ENCODE measurements around the gene SCNN1A. TPM values are rescaled to one million over a fixed set of nuclear protein-coding genes. Genes with fewer than 3 reads are reported as not detected.

Gene SCNN1A
- 7.7 and 12.3 TPM in 2 replicates for total RNA-seq

DNA sequence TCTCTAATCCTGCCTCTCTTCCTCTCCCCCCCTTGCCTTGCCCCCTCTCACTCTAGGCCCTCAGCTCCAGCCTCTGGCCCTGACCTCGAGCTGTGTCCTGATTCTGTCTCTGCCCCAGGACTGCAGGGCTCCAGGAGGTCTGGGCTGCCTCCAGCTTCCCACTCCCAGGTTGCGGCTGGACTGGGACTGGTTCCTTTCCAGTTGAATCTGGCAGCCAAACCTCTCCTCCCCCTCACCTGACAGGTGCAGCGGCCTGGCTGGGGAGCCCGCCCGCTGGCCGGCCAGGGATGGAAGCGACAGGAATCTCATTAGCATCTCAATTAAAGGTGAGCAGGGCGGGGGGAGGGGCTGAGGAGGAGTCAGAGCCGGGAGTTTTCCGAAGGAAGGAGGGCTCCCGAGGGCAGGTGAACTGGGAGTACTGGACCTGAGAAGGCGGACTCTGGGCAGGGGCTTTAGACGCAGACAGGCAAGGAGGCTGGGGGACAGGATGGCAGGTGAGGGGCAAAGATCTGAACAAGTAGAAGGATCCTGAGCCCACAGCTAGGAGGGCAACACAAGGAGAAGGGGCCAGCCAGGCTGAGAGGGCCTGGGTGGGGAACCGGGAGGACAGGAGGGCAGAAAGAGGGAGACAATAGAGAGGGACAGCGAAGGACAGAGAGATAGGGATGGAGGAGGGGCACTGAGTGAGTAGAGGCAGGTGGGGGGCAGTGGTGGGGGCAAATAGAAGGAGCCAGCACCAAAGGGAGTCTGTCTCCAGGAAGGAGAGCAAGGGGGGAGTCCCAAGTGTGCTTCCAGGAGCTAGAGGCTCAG is at the start of gene SCNN1A:
Gene SCNN1A (minus strand): TSS at position 295 of the 810 bp plus-strand sequence. CDS start 780 bp downstream, outside the sequence.

DNA sequence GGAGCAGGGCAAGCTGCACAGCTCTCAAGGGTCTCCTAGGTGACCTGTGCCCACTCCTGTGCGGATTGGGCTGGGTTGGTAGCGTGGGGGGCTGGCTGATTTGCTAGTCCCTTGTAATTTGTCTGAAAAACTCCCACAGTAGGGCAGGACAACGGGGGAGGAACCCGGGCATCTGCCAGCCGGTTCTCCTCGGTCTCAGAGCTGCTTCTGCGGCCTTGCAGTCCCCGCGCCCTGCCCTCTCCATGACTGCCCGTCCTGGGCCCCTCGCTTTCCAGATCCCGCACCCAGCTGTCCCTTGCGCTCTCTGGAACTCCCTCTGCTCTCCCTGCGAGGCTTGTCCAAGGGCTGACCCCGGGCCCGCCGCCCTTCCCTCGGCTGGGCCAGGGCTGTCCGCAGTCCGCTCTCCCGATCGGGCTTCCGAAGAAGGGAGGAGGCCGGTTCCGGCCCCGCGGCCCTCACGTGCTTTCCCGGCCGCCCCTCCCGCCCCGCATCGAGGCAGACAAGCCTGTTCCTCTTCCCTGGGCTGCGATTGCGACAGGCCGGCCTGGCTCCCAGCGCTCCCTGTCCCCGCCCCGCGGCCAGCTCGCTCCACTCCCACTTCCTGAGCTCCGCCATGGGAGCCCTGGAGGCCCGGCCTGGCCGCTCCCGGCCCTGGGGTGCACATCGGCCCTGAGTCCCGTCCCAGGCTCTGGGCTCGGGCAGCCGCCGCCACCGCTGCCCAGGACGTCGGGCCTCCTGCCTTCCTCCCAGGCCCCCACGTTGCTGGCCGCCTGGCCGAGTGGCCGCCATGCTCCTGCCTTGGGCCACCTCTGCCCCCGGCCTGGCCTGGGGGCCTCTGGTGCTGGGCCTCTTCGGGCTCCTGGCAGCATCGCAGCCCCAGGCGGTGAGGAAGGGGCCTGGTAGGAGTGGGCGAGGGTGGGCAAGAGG is 8.5 kb upstream of the SCNN1A start, which contains the start of gene LTBR:
Gene LTBR (plus strand): TSS at position 591 of the 927 bp plus-strand sequence. CDS start 197 bp downstream, at position 788.

DNA sequence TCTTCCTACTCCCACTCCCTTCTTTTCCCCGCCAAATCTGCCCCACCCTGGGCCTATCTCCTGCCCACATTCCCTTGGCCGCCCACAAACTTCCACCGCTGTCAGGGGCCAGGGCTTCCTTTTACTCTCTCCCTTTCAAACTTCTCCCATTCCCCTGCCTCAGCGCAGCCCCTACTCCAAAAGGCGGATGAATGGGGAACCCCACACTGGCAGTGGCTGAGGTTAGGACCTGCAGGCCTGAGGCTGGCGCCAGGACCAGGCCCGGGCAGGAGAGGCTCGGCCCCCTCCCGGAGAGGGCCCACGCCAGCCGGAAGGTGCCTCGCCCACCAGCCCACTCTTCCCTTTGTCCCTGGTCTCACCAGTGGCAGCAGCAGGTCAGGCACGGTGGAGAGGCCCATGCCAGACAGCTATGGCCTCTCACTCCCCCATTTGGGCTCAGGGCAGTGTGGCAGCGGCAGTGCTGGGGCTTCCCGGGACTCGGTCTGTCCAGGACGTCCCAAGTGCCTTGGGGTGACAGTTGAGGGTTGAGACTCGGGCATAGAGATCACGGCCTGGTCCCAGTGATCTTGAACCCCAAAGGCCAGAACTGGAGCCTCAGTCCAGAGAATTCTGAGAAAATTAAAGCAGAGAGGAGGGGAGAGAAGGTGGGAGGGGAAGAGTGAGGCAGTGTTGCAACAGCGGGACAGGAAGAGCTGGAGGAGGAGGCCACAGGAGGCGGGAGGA is 33.8 kb downstream of the SCNN1A start, which contains the start of gene TNFRSF1A:
Gene TNFRSF1A (minus strand): TSS at position 660 of the 723 bp plus-strand sequence. CDS start 262 bp downstream, at position 398.

Other genes with a start within 250 kb of the SCNN1A start
- gene CD9, start 175.2 kb downstream of the SCNN1A start, total RNA-seq = 380 and 535 TPM in 2 replicates
- 1.7 and 3.5 TPM in 2 replicates for gene PLEKHG6, start 64.9 kb downstream of the SCNN1A start, total RNA-seq
- gene TNFRSF1A, start 33.5 kb downstream of the SCNN1A start, total RNA-seq = 167 and 186 TPM in 2 replicates
- gene LTBR, start 8.6 kb upstream of the SCNN1A start, total RNA-seq = 183 and 189 TPM in 2 replicates
- not detected in 2 replicates for gene CD27, start 69.4 kb upstream of the SCNN1A start, total RNA-seq
- gene TAPBPL, start 76.5 kb upstream of the SCNN1A start, total RNA-seq = 4.4 and 4.5 TPM in 2 replicates
- gene VAMP1, start 95.1 kb upstream of the SCNN1A start, total RNA-seq = 0.62 and 2.3 TPM in 2 replicates
- 103 and 161 TPM in 2 replicates for gene MRPL51, start 117.7 kb upstream of the SCNN1A start, total RNA-seq
- gene NCAPD2, start 118.5 kb upstream of the SCNN1A start, total RNA-seq = 36.9 and 103 TPM in 2 replicates
- gene GAPDH, start 159.0 kb upstream of the SCNN1A start, total RNA-seq = 6,486 and 6,733 TPM in 2 replicates
- gene IFFO1, start 180.5 kb upstream of the SCNN1A start, total RNA-seq = 0.46 and 1.2 TPM in 2 replicates
- 46.0 and 61.7 TPM in 2 replicates for gene NOP2, start 192.7 kb upstream of the SCNN1A start, total RNA-seq
- 153 and 169 TPM in 2 replicates for gene CHD4, start 231.8 kb upstream of the SCNN1A start, total RNA-seq

All from hair follicular keratinocyte (primary cell).